Urinary bladder (tissue), 4 donors: ENCODE data around the gene SMAD9. TPM values are rescaled to one million over a fixed set of nuclear protein-coding genes. Genes with fewer than 3 reads are reported as not detected.

Experiments used
- DNase-seq: peaks from one replicate; pipeline ENCODE4 v3.0.0-alpha.2; 2015; ENCODE audit errors: extremely low spot score
- H3K27ac ChIP-seq: one replicate; pipeline ENCODE4 v1.5.1; 2013; ENCODE audit warnings: low read depth, mild to moderate bottlenecking, moderate library complexity
- H3K36me3 ChIP-seq: one replicate; pipeline ENCODE4 v1.6.1; 2013; ENCODE audit warnings: mild to moderate bottlenecking, moderate library complexity; ENCODE audit not compliant: insufficient read depth
- H3K4me1 ChIP-seq: one replicate; pipeline ENCODE4 v1.6.1; 2013; ENCODE audit warnings: mild to moderate bottlenecking, moderate library complexity; ENCODE audit not compliant: insufficient read depth
- H3K4me3 ChIP-seq: one replicate; pipeline ENCODE4 v1.5.1; 2013; ENCODE audit warnings: low read depth, low read length
- WGBS: extraction: QIAGEN DNeasy Blood & Tissue Kit; methylation state at CpG from one replicate; pipeline ENCODE4 v1.1.7; 2013; 5-methylcytosine and 5-hydroxymethylcytosine counted together
- polyA plus RNA-seq: library from polyadenylated mRNA; stranded (reverse); fragments of 200-250 nt; gene quantifications from one replicate; pipeline ENCODE4 v1.2.3, GENCODE V29; 2013
- total RNA-seq: library from RNA; depleted of rRNA; stranded (reverse); fragments of >200 nt; gene quantifications from one replicate; pipeline ENCODE4 v1.2.3, GENCODE V29; 2014
- donor health status: healthy with polysubstance abuse.
- donor health status: healthy.

SMAD9 gene
- 47.4 TPM for total RNA-seq
- 10.8 TPM for polyA plus RNA-seq

- Histone ChIP-seq H3K4me3 (peak within 1 kb of the TSS; percentile 91), H3K27ac (peak within 1 kb of the TSS; percentile 82), H3K4me1 (no peaks in the 10 kb centered on the region), H3K36me3 (no peaks in the 10 kb centered on the region)
- DNase-seq = no peak
- WGBS = 2% methylated on average over 104 of the region's 104 CpGs
These were observed at the start of gene SMAD9 for GRCh38 chr13:36919833-36920615. Gene SMAD9, minus strand, starts transcription at chr13:36920238. Its CDS starts 40,549 bp downstream, at chr13:36879689.

- WGBS = 96% methylated on average over 4 of the region's 4 CpGs
These were observed 46.4 kb upstream of the SMAD9 start for GRCh38 chr13:36966404-36966803.

GRCh38 chr13:36965767-36966166 lies 45.7 kb upstream of the SMAD9 start:
- Histone ChIP-seq H3K36me3 (peaks cover 7% of the 10 kb centered on the region), H3K4me1 (no peaks in the 10 kb centered on the region), H3K4me3 (no peak overlapping the region), H3K27ac (no peak overlapping the region)
- no peak for DNase-seq
- 82% methylated on average over 2 of the region's 2 CpGs for WGBS

More at GRCh38 chr13:36966404-36966803, 46.4 kb upstream of the SMAD9 start:
- no peak overlapping the region for H3K4me3 ChIP-seq
- H3K27ac ChIP-seq = no peak overlapping the region
- no peak for DNase-seq
- H3K4me1 ChIP-seq = no peaks in the 10 kb centered on the region
- H3K36me3 ChIP-seq = peaks cover 7% of the 10 kb centered on the region

GRCh38 chr13:36959456-36960116 lies 39.5 kb upstream of the SMAD9 start:
- WGBS = 83% methylated on average over 2 of the region's 2 CpGs
- H3K27ac ChIP-seq = no peak overlapping the region
- H3K4me3 ChIP-seq = no peak overlapping the region
- no peak for DNase-seq
- no peaks in the 10 kb centered on the region for H3K4me1 ChIP-seq
- H3K36me3 ChIP-seq = peaks cover 2% of the 10 kb centered on the region

GRCh38 chr13:36954542-36954941 lies 34.5 kb upstream of the SMAD9 start:
- no peak overlapping the region for H3K27ac ChIP-seq
- no peaks in the 10 kb centered on the region for H3K4me1 ChIP-seq
- H3K4me3 ChIP-seq = no peak overlapping the region
- H3K36me3 ChIP-seq = peaks cover 2% of the 10 kb centered on the region
- DNase-seq = no peak

- H3K36me3 ChIP-seq = peaks cover 2% of the 10 kb centered on the region
- WGBS = 80% methylated on average over 2 of the region's 2 CpGs
These were observed 30.9 kb upstream of the SMAD9 start for GRCh38 chr13:36950920-36951319.

GRCh38 chr13:36950330-36950729 lies 30.3 kb upstream of the SMAD9 start:
- Histone ChIP-seq H3K4me1 (no peaks in the 10 kb centered on the region), H3K27ac (no peak overlapping the region), H3K4me3 (no peak overlapping the region), H3K36me3 (peaks cover 2% of the 10 kb centered on the region)
- no peak for DNase-seq
- 93% methylated on average over 4 of the region's 4 CpGs for WGBS

More at GRCh38 chr13:36950920-36951319, 30.9 kb upstream of the SMAD9 start:
- no peak for DNase-seq
- Histone ChIP-seq H3K4me3 (no peak overlapping the region), H3K27ac (no peak overlapping the region), H3K4me1 (no peaks in the 10 kb centered on the region)

GRCh38 chr13:36945078-36945477 lies 25.0 kb upstream of the SMAD9 start:
- no peak for DNase-seq
- H3K27ac ChIP-seq = no peak overlapping the region
- H3K4me1 ChIP-seq = no peaks in the 10 kb centered on the region
- no peaks in the 10 kb centered on the region for H3K36me3 ChIP-seq
- WGBS = 15% methylated on average over 3 of the region's 3 CpGs
- H3K4me3 ChIP-seq = no peak overlapping the region

GRCh38 chr13:36925603-36926002 lies 5.6 kb upstream of the SMAD9 start:
- Histone ChIP-seq H3K4me3 (no peak overlapping the region), H3K4me1 (no peaks in the 10 kb centered on the region), H3K27ac (no peak overlapping the region), H3K36me3 (no peaks in the 10 kb centered on the region)
- DNase-seq = no peak
- 76% methylated on average over 7 of the region's 7 CpGs for WGBS

- WGBS = 80% methylated on average over 3 of the region's 3 CpGs
- no peak for DNase-seq
- Histone ChIP-seq H3K4me3 (no peak overlapping the region), H3K27ac (no peak overlapping the region), H3K36me3 (no peaks in the 10 kb centered on the region), H3K4me1 (no peaks in the 10 kb centered on the region)
These were observed 4.0 kb upstream of the SMAD9 start for GRCh38 chr13:36924001-36924400.

- Histone ChIP-seq H3K27ac (no peak overlapping the region), H3K4me3 (no peak overlapping the region), H3K4me1 (no peaks in the 10 kb centered on the region), H3K36me3 (no peaks in the 10 kb centered on the region)
- DNase-seq = no peak
- WGBS = 70% methylated on average over 10 of the region's 10 CpGs
These were observed 1.7 kb upstream of the SMAD9 start for GRCh38 chr13:36921631-36922301.

- Histone ChIP-seq H3K27ac (no peak overlapping the region), H3K4me1 (no peaks in the 10 kb centered on the region), H3K4me3 (peak overlapping the region; percentile 91), H3K36me3 (no peaks in the 10 kb centered on the region)
- WGBS = 46% methylated on average over 9 of the region's 9 CpGs
- DNase-seq = no peak
These were observed 663 bp upstream of the SMAD9 start for GRCh38 chr13:36920616-36921185.

GRCh38 chr13:36919171-36919832 lies 736 bp downstream of the SMAD9 start:
- peak overlapping the region; percentile 82 for H3K27ac ChIP-seq
- DNase-seq = no peak
- no peaks in the 10 kb centered on the region for H3K4me1 ChIP-seq
- peak overlapping the region; percentile 91 for H3K4me3 ChIP-seq
- 1% methylated on average over 51 of the region's 51 CpGs for WGBS
- H3K36me3 ChIP-seq = no peaks in the 10 kb centered on the region
